ENCODE results near the gene PDE4B.
"Not testable (repeated sequence)": the region's sequence is repeated elsewhere in the genome, so short reads cannot be mapped to it uniquely, and the experiment has no call there.

PDE4B gene

DNA sequence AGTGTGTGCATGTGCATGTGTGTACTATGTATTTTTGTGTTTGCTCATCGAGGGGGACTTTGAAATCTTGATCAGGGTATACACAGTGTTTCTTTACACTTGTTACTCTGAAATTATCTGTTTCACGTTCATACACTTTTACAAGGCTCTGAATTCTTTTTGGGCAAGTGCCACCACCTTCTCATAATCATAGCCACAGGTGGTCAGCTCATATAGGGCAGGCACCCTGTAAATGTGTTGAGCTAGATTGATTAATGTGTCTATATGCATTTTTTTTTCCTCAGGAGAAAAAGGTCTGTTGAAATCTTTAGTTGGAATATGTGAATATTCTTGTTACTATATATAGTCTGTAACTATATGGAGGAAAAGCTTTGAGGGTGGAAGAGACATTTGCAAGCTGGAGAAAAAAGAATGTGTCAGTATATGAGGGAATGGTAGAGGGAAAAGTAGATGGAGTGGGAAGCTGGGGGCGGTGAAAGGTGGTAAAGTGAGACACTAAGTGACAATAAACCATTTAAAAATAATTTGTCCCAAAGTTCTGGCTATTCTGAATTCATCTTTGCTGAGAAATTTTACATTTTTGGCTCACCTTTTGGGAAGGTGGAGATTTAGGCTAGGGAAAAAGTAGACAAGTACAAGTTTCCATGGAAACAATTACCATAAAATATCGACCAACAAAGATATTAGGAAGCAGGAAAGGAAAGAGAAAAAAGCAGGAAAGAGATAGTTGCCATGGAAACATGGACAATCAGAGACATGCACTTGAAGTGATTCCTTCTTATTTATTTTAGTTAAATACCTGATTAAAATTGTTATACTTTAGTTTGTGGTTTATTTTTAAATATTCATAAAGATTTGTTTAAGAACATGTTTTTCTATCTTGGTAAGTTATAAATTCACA, 277.5 kb downstream of the PDE4B start:
- DNase-seq = peak; percentile 41

DNA sequence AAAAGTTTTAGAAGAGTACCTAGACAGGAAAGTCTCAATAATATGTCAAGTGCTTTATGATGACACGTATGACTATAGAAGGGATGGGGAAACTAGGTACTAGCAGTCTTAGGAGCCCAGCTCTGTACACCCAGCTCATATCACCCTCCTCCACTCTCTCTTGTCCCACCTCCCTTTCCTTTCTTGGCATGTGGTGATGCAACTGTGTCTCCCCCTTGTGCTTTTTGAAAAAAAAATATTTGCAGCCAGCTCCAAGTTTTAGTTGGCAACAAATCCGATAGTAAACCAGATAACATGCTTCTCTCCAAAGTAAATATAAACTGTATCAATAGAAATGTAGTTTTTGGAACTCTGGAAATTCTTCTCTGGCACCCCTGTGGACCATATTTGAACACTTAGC, 280.7 kb downstream of the PDE4B start:
- no peak for DNase-seq

DNA sequence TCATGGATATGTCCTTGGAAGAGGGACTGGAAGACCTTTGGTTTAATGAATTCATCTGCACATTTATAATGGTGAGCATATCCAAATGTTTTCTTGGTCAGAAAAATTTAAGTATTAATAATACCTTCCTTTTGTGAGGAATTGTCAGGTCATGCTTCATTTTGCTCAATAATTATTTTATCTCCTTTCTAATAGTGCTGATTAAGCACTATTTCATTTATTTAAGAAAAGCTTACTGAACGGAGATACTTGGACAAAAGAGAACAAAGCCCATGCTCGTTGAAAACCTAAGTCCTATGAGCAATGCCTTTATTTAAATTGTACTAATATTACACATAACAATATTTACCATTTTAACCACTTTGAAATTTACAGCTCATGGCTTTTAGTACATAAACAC, 281.5 kb downstream of the PDE4B start:
- DNase-seq = peak; percentile 34

DNA sequence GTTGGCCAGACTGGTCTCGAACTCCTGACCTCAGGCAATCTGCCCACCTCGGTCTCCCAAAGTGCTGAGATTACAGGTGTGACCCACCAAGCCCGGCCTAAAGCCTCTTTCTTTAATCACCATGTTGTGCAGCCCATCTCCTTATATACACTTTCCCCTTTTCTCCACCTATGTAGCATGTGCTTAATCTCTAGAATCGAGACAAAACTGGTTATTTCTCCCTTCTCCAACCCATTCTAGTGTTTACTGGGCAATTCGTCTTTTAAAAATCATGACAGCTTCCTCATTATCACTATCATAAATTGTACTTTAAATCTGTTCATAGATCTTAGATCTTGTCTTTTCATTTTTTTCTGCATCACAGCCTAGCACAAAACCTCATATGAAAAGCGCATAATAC, 285.7 kb downstream of the PDE4B start:
- DNase-seq = no peak

DNA sequence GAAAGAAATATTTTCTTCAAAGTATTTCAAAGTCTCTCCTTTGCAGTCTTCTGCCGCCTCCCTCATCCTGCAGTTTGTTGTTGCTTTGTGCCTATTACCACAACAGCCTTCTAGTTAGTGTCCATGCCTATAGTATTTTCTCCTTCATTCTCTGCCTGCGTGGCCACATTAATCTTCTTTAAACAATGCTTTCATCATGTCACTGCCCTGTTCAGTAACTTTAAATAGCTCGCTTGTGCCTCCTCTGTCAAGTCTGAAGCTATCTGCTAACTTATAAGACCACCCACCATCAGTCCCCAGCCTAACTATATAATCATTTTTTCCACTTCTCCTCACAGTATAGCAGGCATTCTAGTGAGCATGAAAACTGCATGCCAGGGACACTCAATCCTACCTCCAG, 290.3 kb downstream of the PDE4B start:
- DNase-seq = no peak

DNA sequence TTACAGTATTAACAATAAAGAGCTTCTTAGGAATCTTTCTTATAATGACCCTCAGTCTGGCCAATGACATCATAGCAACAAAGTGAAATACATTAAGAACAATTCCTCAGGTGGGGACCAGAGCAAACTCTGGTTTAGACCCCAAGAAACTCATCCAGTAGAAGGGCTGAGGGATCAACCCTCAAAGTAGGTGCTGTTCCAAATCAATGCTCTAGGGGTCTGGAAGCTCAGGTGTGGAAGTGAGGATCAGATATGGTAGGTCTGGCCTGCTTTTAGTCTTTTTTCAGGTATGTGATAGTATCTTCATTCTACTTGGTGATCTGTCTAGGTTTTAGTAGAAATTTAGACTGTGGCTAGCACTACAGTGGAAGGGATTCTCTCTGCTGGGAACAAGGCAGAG, 291.7 kb downstream of the PDE4B start:
- peak; percentile 25 for DNase-seq

DNA sequence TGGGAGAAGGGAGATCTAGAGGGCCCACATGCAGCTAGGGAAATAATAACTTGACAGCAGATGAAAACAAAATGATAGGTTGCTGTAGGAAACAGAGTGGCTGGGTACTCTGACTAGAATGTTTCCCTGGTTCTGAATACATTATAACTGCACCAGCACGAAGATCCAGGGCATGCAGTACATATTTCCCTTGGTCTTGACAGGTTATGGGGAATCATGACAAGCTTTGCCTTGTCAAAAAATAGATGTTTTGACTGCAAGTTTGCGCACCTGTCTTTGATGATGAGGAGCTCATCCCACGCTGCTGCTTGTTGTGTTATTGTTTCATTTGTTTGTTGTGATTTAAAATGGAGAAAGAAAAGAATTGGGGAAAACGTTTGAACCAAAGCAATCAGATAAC, 292.9 kb downstream of the PDE4B start:
- no peak for DNase-seq

DNA sequence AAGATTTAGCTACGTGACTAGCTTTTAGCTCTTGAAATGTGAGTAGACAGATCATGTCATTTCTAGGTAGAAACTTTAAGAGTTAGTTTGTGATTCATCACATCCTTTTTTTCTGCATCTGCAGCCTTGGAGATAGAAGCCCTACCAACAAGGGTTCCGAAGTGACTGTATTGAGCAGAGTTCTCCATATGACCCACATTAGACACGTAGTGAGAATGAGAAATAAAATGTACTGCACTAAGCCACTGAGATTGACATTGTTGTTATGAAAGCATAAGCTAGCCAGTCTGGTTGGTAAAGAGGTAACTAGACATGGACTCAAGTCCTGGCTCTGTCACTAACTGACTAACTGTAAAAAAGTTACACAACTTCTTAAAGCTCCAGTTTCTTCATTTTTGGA, 296.1 kb downstream of the PDE4B start:
- DNase-seq = no peak

DNA sequence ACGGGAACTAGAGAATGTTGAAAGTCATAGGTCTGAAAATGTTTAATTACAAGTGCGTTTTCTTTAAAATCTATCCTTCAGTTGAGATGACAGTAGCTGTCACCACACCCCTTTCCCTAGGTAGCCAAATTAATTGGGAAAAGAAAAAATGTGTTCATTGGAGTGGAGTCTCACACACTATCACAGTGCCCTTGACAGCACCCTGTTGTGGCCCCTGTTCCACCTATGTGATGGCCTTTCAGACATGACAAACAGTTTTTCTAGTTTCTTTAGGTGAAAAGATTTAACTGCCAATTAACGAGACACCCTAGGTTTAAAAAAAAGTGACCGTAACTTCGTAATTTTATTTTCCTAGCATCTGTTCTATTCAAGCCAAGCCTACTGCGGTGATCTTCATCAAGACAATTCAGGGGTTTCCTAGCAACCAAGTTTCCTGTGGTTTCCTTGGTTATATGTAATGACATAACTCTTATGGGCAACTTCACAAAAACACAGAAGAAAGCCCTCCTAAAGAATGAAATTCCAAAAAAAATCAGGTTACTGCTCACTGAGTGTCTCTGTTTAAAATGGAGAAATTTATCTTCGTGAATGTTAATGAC, 298.3 kb downstream of the PDE4B start:
- no peak for DNase-seq

DNA sequence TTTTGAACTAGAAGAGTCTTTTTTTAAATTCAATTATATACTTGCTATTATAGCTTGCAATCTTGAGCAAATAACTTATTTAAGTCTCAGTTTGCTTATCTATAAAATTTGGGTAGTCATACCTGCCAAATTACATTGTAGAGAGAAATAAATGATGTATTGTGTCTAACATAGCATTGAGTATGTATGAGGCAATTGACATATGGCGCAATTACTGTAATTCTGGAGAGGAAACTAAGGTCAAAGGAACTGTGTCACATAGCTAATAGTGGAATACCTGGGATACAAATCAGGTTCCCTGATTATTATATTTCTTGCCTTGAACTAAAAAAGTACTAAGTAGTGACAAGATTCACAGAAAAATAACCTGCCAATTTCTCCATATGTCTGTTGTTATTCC, 302.5 kb downstream of the PDE4B start:
- DNase-seq = no peak

DNA sequence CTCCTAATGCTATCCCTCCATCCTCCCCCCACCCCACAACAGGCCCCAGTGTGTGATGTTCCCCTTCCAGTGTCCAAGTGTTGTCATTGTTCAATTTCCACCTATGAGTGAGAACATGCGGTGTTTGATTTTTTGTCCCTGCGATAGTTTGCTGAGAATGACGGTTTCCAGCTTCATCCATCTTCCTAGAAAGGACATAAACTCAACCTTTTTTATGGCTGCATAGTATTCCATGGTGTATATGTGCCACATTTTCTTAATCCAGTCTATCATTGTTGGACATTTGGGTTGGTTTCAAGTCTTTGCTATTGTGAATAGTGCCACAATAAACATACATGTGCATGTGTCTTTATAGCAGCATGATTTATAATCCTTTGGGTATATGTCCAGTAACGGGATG, 308.3 kb downstream of the PDE4B start:
- not testable (repeated sequence) for DNase-seq

DNA sequence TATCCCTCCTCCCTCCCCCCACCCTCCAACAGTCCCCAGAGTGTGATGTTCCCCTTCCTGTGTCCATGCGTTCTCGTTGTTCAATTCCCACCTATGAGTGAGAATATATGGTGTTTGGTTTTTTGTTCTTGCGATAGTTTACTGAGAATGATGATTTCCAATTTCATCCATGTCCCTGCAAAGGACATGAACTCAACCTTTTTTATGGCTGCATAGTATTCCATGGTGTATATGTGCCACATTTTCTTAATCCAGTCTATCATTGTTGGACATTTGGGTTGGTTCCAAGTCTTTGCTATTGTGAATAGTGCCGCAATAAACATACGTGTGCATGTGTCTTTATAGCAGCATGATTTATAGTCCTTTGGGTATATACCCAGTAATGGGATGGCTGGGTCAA, 311.4 kb downstream of the PDE4B start:
- DNase-seq = not testable (repeated sequence)

DNA sequence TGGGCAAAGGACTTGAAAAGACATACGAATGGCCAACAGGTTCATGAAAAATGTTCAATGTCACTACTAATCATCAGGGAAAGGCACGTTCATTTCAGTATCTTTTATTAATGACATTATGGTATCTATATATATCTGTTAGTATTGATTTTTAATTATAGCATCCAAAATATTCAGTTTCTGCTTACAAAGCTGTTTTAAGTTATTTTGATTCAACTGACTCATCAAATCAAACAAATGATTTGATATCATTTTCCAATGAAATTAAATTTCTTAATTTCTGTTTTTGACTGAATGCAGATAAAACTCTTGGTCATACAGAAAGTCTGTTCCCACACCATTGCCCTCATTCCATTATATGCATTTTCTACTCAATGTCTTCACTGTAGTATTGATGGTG, 315.9 kb downstream of the PDE4B start:
- no peak for DNase-seq

DNA sequence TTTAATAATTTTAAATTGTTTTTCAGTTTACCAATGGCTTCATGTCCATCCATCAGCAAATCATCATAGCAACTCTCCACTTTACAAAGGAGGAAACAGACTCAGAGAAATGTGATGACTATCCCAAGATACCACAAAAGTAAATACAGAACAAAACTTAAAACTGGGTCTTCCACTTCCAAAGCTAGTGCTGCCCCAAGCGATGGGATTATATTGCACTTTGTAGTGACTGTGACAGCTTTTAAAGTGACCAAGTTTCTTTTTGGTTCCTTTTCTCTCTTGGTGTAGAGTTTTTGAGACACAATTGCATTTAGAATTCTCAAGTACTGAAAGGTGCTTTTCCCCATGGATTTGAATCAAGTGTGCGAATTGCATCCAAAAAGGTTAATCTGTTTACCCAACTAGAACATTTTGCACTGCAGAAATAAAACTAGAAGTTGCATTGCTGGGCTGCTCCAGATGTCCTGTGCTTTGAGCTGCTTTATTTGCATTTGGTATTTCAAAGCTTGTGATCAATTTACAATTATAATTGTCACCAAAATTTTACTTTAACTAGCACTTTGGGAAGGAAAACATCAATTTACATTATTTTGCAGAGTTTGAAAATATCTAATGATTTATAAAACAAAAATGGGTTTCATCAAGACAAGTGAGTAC, 320.2 kb downstream of the PDE4B start:
- no peak for DNase-seq

DNA sequence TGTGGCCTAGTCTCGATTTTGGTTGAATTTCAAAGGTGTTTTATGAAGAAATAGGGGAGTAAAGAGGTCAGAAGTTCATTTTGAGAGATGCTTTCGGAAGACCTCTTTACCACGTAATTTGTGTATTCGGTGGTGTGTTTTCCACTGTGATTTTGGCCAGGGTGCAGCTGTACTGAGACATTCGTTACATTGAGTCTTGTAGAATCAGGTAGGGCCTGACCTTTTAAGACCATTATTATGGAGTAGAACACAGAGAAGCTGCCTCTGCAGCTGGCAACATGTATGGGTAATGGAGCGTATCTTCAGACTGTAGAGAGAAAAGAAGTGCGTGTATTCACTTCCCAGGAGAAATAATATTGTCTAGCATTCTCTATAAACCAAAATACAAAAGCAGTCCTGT, 326.5 kb downstream of the PDE4B start:
- DNase-seq = no peak

DNA sequence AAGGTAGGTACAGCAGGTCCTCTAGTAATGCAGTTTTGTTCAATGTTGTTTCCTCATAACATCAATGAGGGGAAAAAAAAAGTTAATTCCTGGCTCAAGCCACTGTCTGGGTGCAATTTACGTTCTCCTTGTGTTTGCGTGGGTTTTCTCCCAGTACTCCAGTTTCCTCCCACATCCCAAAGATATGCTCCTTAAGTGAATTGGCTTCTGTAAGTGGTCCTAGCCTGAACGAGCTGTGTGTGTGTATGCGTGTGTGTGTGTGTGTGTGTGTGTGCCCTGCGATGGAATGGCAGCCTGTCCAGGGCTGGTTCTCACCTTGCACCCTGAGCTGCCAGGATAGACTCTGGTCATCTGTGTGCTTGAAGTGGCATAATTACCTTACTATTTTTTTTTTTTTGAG, 332.0 kb downstream of the PDE4B start:
- DNase-seq = no peak

DNA sequence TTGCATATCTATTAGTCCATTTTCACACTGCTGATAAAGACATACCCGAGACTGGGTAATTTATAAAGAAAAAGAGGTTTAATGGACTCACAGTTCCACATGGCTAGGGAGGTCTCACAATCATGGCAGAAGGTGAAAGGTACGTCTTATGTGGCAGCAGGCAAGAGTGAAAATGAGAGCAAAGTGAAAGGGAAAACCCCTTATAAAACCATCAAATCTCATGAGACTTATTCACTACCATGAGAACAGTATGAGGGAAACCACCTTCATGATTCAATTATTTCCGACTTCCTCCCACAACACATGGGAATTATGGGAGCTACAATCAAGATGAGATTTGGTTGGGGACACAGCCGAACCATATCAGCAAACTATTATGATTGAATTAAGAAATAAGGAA, 335.9 kb downstream of the PDE4B start:
- DNase-seq = not testable (repeated sequence)

DNA sequence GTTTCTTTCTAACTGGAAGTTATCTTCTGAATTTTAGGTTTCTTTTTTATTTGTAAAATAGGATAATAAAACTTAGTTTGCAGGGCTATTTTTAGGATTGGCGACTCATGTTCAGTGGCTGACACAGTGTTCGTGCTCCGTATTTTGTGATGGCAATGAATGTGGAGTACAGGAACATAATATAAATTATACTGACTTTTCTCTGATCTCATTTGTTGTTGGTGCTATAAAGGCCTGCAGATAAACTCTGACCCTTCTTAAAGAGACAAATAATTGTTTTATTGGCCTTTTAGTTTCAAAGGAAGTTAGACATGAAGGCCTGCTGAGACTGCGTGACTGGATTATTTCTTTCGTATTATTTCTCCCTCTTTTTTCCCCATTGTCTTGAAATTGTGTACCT, 339.6 kb downstream of the PDE4B start:
- DNase-seq = no peak

DNA sequence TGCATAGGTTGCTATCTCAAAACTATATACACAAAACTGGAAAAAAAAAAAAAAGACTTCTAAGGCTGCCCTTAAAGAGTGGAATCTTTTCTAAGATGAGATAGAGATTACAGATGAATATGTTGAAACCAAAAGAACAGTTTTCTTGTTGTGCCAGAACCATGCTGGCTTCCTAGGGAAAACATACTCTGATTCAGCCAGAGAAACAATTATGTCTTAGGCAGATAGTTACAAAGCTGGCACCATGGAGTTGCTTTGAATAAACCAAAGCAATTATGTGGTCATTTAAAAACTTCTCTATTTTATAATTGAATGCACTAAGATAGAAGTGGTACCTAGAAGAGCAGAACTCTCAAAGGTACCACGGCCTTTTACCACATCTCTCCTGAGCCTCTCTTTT, 341.3 kb downstream of the PDE4B start:
- DNase-seq = no peak

DNA sequence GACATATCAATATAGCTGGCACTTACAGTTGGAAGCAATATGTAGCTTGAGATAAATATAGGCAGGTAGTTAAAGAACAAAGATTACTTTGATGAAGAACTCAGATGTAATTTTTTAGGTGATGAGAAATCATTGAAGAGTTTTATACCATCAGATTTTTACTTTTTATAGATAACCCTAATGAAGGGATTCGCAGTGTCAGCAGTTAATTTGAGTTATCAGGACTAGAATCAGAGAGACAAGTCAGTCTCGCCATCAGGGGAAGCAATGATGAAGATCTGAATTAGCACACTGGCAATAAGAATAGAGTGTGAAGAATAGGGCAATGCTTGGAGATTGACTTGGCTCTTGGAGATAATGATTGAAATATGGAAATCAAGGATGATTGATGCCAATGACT, 342.5 kb downstream of the PDE4B start:
- DNase-seq = no peak

DNA sequence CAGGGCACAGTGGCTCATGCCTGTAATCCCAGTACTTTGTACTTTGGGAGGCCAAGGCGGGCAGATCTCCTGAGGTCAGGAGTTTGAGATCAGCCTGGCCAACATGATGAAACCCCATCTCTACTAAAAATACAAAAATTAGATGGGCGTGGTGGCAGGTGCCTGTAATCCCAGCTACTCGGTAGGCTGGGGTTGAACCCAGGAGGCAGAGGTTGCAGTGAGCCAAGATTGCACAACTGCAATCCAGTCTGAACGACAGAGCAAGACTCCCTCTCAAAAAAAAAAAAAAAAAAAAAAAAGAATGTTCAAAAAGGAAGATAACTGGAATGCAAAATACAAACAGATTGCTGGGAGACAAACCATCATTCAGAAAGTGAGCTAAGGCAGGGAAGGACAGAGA, 343.7 kb downstream of the PDE4B start:
- not testable (repeated sequence) for DNase-seq

DNA sequence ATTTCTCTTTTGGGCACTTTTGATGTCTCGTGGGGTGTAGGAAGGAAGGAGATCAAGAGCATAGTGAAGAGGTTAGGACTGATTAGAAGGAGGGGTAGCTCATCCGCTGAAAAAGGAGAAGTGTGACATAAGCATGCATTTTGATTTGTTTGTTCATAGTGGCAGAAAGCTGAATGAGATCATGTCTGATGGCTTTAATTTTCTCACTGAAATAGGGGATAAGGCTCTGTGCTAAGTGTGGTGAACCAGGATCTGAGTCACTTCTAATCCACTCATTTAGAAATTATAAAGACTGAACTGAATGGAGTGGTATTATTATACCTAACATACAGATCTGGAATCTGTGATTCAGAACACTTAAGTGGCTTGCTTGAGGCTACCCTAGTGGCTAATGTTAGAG, 344.5 kb downstream of the PDE4B start:
- DNase-seq = peak; percentile 49

DNA sequence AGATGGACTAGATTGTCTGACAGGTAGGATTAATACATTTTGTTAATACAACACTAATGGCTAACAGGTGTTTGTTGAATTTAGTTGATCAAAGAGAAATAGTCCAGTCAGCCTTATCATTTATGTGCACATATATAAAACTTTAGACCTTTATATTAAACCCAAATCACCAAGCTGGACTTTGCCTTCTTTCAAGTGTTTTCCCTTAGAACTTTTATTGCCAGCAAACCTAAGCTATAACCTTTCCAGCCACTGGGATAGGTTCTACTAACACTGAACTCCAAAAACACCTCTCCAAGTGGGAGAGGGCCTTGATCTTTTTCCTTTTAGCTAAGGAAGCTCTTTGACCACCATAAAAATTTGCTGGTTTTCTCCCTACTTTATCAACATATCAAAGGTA, 345.9 kb downstream of the PDE4B start:
- no peak for DNase-seq

DNA sequence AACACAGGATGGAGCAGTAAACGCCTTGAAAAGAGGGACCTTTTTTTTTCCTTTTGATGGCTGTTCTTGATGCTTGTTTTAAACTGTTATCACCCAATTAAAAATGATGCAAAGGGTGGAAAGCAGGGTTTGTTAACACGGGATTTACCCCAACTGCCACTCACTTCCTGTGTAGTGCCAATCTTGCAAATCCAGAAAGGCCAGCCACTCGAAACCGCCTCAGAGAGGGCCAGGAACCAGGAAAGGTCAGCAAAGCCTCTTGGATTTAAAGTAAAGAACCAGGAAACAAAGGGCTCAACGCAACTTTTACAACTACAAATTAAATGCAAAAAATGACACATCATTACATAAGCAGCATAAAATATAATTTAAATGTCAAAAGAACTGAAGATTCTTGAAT, 347.4 kb downstream of the PDE4B start:
- peak; percentile 94 for DNase-seq
